ENCODE data around the gene INS.
"Not testable (repeated sequence)": the region's sequence is repeated elsewhere in the genome, so short reads cannot be mapped to it uniquely, and the experiment has no call there.

INS gene

DNA sequence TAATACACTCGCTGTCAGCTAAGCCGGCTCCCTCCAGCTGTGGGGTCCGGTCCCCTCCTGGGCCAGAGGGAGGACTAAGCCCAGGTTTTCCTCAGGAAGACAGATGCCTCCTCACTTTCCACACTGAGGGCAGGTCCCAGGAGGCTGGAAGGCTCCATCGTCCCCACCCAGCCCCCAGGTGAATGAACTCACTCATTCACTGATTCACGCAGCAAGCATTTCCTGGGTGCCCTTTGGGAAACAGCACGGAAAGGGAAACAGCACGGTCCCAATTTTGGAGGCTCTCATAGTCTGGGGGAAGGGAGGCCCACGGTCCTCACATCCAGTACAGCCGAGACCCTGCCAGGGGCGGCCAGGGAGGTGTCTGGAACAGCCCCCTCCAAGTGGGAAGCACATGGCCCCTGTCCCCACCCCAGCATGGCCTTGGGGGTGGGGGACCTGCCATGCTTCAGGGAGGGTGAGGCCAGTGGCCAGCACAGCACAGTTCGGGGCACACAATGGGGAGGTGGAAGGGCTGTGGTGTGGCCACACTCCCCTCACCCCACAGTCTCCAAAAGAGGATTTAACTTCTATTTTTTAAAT lies 19.9 kb upstream of the INS start:
- DNase-seq, result no peak

DNA sequence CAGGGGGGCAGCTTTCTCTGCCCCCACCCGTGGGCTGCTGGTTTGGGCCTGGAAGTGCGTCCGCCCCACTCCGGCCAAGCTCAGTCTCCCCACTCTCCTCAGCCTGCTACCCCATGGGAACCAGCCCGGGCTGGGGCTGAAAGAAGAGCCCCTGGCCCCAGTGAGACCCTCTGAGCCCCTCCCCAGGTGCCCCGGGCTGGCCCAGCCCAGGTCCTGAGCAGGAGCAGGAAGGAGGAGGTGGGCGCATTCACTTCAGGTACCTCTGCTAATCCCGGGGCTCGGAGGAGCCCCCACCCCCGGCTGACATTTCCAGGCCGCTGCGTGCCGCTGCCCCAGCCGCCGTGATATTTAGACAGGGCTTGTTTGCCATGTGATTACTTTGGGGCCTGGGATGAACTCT lies 19.3 kb upstream of the INS start:
- DNase-seq, result no peak

DNA sequence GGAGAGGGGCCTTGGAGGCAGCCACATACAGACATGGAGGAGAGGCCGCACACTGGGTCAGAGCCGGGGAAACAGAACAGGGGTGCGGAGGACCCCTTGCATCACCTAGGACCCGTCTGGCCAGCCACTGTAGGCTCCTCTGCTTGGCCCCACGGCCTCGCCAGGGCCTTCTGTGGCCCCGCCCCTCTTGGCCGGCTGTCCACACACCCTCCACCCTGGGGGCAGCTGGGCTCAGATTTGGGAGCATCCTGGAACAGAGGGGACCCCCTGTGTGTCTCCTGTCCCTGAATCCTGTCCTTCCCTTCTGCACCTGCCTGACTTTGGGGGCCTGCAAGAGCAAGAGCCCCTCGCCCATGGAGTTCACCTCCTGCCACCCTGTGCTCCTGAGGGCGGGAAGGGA lies 18.5 kb upstream of the INS start:
- DNase-seq, result no peak

DNA sequence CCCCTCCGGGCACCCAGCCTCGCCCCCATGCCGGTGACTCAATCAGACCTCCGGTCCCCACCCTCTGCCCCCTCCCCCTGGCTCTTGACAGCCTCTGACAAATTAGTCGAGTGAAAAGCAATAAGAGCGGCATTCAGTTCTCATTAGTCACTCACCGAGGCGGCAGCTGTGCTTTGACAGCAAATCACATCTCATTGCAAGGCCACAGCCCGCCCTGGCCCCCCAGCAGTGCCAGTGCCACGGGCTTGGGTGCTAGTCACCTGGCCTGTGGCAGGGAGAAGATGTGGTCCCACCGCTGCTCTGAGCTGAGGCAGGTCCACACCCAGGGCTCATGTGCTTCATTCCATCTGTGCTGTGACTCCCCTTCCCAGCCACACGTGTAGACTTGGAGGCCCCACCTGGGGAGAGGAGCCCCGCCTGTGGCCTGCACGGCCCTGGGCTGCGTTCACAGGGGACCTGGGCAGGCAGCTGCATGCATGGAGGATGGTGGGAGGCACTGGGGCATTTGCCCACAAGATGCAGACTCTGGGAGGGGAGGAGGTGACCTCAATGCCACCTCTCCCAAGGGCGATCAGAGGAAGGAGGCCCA lies 18.0 kb upstream of the INS start:
- no peak for DNase-seq

GRCh38 chr11:2178055-2178773 lies 17.2 kb upstream of the INS start:
- DNase-seq, result not testable (repeated sequence)

GRCh38 chr11:2177076-2177475 lies 16.1 kb upstream of the INS start:
- DNase-seq, result no peak

DNA sequence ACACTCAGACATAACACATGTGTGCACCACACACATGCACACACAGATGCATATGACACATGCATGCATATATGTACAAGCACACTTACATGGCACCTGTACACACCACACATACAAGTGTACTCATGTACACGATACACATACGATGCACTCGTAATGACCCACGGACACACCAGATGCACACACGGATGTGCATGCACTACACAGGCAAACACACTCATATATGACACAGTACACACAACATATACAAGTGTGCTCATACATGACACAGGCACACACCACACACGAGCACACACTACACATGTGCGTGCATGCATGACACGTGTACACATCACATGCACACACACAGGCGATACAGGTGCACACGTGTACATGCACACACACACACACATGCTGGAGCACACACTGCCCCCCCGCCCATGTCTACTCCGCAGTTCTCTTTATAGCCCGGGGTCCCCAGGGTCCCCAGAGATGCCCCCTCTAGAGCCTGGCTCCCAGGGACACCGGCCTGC lies 15.4 kb upstream of the INS start:
- no peak for DNase-seq

GRCh38 chr11:2175659-2176058 lies 14.7 kb upstream of the INS start:
- no peak for DNase-seq

DNA sequence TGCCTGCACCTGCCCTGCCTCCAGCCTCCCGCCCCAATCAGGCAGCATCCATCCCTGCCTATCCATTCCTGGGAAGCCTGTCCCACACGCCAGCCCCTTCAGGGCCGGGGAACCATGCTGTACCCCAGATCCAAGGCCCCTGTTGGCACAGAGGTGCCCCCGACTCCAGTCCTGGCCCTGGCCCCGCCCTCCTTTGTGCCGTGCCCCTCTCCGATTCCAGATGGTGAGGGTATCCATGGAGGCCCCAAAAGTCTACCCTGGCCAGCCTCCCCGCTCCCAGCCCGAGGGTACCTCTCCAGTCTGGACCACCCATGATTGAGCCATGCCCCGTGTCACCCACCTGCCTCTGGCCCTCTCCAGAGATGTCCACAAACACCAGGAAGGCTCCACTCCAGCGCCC lies 13.4 kb upstream of the INS start:
- DNase-seq, result no peak

DNA sequence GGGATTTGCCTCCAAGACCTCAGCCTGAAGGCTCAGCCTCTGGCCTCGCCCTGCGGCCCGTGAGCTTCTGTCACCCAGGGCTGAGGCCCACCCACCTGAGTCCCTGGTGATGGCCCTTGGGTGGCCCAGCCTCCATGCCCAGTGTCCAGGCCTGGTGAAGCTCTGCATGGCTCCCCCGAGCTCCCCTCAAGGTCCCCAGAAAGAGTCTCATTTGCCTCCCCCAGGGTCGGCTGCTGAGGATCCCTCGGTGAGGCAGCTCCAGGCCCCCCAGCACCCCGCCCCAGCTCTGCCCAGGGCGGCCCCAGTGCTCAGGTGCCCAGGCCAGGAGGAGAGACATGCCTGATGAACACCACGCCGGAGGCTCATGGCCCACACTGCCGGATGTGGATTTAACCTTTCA lies 12.8 kb upstream of the INS start:
- DNase-seq, result no peak

DNA sequence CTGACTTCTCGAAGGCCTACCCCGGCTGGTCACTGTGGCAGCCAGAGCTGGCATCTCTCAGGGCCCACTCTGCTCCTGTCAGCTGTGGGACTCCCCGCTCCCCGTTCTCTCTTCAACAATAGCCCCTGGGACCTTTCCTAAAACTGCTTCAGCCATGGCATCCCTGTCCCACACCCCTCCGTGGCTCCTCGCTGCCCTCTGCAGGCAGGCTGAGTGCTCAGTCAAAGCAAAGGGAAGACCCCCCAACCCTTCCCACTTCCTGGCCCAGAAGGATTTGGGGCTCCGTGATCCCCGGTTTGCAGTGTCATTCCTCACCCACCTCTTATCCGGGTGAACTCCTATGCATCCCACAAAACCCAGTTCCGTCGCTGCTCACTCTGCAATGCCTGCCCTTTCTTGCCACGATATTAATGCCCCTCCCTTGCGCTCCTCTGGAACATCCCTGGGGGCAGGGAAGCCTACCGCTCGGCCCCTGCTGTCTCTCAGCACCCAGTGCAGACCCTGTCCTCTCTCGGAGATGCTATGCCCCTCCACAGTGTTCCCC lies 12.2 kb upstream of the INS start:
- no peak for DNase-seq

GRCh38 chr11:2172676-2173075 lies 11.7 kb upstream of the INS start:
- no peak for DNase-seq

- no peak for DNase-seq
Measured at GRCh38 chr11:2171591-2172003, 10.6 kb upstream of the INS start, which contains the start of gene TH. Gene TH, minus strand, starts transcription at chr11:2171815. Its CDS starts 29 bp downstream, at chr11:2171786.

- DNase-seq, result no peak
Measured at GRCh38 chr11:2169626-2170570, 8.9 kb upstream of the INS start.

GRCh38 chr11:2169005-2169378 lies 8.0 kb upstream of the INS start:
- no peak for DNase-seq

DNA sequence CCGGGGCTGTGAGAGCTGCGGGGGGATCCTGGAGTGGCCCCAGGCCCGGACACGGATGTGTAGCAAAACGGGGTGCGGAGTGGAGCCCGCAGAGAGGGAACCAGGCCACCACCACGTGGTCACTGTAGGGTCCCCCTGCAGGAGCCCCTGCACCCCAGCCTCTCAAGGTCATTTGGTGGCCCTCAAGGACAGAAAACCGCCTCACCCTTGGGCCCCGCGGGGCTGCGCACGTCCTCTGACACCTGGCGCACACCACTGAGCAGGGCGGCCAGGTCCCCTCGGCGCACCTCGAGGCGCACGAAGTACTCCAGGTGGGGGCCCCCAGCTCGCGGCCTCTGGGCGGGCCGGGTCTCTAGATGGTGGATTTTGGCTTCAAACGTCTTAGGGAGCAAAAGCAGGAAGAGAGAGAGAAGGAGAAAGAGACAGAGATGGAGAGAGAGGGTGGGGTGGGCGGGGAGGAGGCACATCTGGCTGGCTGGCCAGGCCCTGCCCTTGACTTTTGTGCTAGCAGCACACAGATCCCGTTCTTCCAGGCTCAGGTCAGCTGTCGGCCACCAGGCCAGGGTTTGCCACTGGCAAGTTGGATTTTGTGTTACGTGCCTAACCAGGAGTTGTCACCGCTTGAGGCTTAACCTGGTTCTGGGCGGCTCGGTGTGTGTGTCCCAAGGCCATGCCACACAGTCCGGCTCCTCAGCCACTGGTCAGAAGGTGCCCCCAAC lies 7.4 kb upstream of the INS start:
- DNase-seq, result no peak

DNA sequence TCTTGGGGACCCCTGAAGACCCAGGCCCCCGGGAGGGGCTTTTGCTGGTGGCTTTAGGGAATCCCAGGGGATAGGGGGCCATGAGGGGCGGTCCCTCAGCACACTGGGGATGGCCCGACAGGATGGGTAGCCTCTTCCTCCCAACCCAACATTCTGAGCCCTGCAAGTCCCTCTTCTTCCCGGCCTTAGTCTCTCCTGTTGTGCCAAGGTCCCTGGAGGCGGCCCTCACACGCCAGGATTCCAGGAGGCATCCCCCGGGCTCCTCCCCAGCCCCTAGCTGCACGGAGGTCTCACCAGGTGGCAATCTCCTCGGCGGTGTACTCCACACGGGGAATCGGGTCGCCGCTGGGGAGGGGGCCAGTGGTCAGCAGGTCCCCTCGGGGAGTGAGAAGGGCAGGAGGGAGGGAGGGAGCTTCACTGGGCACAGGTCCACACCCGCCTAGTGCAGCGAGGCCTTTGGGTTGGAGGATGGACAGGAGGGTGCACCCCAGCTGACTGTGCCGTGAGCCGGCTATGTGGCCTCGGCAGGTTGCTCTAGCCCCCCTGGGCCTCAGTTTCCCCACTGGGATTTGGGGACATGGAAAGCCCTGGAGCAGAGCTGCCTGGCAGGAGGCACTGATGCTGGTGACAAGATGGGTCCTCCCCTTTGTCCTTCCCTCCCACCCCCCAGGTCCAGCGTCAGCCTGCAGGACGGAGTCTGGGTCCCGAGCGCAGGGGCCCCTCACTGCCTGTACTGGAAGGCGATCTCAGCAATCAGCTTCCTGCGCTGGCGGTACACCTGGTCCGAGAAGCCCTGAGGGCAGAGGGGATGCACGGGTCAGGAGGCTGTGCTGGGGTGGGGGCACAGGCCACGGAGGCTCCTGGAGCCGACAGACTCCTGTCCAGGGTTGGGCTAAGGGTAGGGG lies 6.4 kb upstream of the INS start:
- DNase-seq, result no peak

DNA sequence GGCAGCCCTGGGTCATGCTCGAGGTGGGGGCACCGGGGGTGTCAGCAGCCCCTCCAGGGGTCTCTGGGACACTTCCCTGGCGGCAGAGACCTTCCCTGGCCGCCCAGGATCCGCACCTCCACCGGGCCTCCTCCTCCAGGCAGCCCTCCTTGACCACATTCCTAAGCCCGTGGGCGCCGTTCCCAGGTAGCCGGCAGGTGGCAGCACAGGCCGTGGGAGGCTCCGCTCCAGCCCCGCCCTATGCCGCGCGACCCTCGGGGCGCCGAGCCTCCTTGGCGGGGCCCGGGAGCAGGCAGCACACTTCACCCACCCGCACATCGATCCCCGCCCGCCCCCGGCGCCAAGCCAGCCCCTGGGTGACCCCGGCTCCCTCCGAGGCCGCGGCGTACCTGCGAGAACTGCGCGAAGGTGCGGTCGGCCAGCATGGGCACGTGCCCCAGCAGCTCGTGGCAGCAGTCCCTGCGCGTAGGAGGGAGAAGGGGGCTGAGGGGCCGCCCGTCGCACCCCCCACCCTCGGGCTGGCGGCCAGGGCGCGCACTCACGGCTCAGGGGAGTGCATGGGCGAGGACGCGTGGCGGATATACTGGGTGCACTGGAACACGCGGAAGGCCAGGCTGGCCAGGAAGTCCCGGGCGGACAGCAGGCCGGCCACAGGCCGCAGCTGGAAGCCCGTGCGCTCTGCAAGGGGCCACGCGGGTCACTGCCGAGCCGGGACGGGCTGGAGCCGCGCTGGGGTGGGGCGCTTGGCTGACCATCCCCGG lies 5.3 kb upstream of the INS start:
- DNase-seq, result no peak

DNA sequence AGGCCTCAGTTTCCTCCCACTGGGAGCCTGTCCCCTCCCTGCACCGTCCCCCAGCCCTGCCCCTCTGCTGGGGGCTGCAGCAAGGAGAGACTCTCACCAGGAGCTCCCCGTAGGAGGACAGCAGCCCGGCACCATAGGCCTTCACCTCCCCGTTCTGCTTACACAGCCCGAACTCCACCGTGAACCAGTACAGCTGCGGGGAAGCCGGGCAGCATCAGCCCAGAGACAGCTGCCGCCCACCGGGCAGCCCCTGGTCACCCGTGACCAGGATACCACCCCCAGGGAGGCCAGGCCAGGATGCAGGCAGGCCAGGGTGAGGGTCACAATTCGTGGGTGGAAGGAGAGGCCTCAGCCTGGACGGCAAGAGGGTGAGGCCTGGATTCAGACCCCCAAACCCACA lies 4.6 kb upstream of the INS start:
- DNase-seq, result no peak

DNA sequence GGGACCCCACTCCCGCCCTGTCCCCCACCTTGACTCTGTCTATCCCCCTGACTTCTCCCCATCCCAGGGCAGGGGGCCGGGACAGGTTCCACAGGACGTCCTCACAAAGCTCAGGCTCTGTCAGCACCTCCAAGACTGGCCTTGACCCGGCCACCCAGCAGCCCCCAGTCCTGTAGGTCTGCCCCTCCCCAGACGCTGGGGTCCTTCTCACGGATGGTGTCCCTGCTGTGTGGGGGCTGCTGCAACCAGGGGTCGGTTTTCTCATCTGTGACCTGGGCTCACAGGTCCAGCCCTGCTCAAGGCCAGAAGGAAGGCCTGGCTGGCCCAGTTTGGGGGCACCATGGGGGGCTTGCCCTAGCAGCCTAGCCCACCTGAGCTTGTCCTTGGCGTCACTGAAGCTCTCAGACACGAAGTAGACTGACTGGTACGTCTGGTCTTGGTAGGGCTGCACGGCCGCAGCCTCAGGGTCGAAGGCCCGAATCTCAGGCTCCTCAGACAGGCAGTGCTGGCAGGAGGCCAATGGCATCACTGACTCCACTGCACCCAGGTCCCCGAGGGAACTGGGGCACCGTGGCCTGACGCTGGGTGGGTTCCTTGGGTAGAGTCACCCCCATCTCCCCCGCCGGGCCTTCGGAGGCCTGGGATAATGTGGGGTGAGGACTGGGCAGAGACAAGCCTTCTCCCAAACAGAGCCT lies 4.0 kb upstream of the INS start:
- DNase-seq, result no peak
